HepG2 (cell line): ENCODE data around the gene RIPPLY1. TPM values are rescaled to one million over a fixed set of nuclear protein-coding genes. Genes with fewer than 3 reads are reported as not detected.

ENCODE experiments used
- ATAC-seq: fragments of 200-7000 bp; cut with Tn5 transposase; 3 replicates; pipeline ENCODE4 v1.9.1; 2020; ENCODE audit warnings: mild to moderate bottlenecking, moderate library complexity
- BruUV-seq: library from RNA; stranded (reverse); fragments of 400-500 nt; replicated peaks from 2 replicates; lab custom pipeline; 2021; lab: Mats Ljungman, UMichigan
- CTCF ChIA-PET: fragments of 300-600 bp; formaldehyde crosslinking; extraction: SDS; loops from one replicate; lab custom pipeline; 2021; ENCODE audit warnings: low total read pairs, inconsistent platforms, low intra/inter-chr PET ratio; lab: Yijun Ruan, JAX
- POLR2A ChIA-PET: fragments of 350-600 bp; sonication (Branson Sonifier 250); formaldehyde crosslinking; loops from one replicate; lab custom pipeline; 2020; ENCODE audit warnings: antibody characterized with exemption, inconsistent platforms; lab: Yijun Ruan, JAX
- DNase-seq: peaks from one replicate; pipeline ENCODE4 v3.0.0-alpha.2; 2015; ENCODE audit warnings: low spot score
- FAIRE-seq: peaks from 3 replicates; lab custom pipeline; 2011; peaks lifted over from hg19 to GRCh38; lab: Jason Lieb, UNC
- H2AFZ ChIP-seq: one replicate; pipeline ENCODE4 v1.6.1; 2011; ENCODE audit warnings: low read length, inconsistent platforms
- H3K27ac ChIP-seq: fragments of 300-600 bp; 3 replicates; pipeline ENCODE4 v1.8.0; 2011; ENCODE audit warnings: mixed run types, mild to moderate bottlenecking, mixed read lengths, low read length, inconsistent platforms; ENCODE audit not compliant: insufficient read depth; ENCODE audit errors: extremely low read length
- H3K27me3 ChIP-seq, 2 experiments: fragments of 200-600 bp in 1 of 2; 2 replicates in 1 of 2; 3 replicates in 1 of 2; pipeline versions ENCODE4 v1.6.0 to v1.8.0; 2011; ENCODE audit warnings: low read length in 2 of 2, mild to moderate bottlenecking in 2 of 2, moderate library complexity in 2 of 2, inconsistent platforms in 1 of 2; ENCODE audit not compliant: insufficient read depth in 2 of 2, control insufficient read depth in 1 of 2
- H3K36me3 ChIP-seq, 2 experiments: fragments of 200-600 bp in 1 of 2; replicated peaks in 1 of 2; 2 replicates in 1 of 2; 3 replicates in 1 of 2; pipeline versions ENCODE4 v1.5.1 to v1.8.0; 2011; ENCODE audit warnings: low read length in 2 of 2, inconsistent platforms in 1 of 2; ENCODE audit not compliant: insufficient read depth in 2 of 2, control insufficient read depth in 1 of 2
- H3K4me1 ChIP-seq: 2 replicates; pipeline ENCODE4 v1.5.1; 2012; ENCODE audit warnings: low read length, inconsistent platforms; ENCODE audit not compliant: insufficient read depth
- H3K4me2 ChIP-seq: 2 replicates; pipeline ENCODE4 v1.6.0; 2011; ENCODE audit warnings: low read depth, low read length, inconsistent platforms
- H3K4me3 ChIP-seq, 3 experiments: fragments of 200-600 bp in 1 of 3; sonication (generic), shearing (Covaris generic) in 1 of 3; replicated peaks in 1 of 3; 2 replicates each; pipeline ENCODE4 v1.5.1; 2011 to 2016; ENCODE audit warnings: low read length in 3 of 3, inconsistent platforms in 2 of 3, low read depth in 2 of 3, mild to moderate bottlenecking in 2 of 3, control low read depth in 1 of 3, mixed read lengths in 1 of 3; ENCODE audit not compliant: insufficient read depth in 1 of 3
- H3K79me2 ChIP-seq: one replicate; pipeline ENCODE4 v1.6.1; 2011; ENCODE audit warnings: low read length, inconsistent platforms; ENCODE audit not compliant: insufficient read depth
- H3K9ac ChIP-seq: 2 replicates; pipeline ENCODE4 v1.6.0; 2011; ENCODE audit warnings: mild to moderate bottlenecking, low read depth, low read length, inconsistent platforms; ENCODE audit not compliant: insufficient read depth
- H3K9me3 ChIP-seq: 2 replicates; pipeline ENCODE4 v1.5.1; 2012; ENCODE audit warnings: mild to moderate bottlenecking, low read length
- H4K20me1 ChIP-seq: 2 replicates; pipeline ENCODE4 v1.6.0; 2011; ENCODE audit warnings: inconsistent platforms, mild to moderate bottlenecking, low read length, moderate library complexity; ENCODE audit not compliant: insufficient read depth
- ATF7-NPFF ChIP-seq: sonication (generic); formaldehyde crosslinking; IDR thresholded peaks from 2 replicates; pipeline ENCODE4 v1.8.1; 2023; ENCODE audit warnings: mild to moderate bottlenecking, low read depth, missing genetic modification reagents, moderate library complexity
- CCAR2 ChIP-seq: fragments of 200-400 bp; formaldehyde crosslinking; optimal IDR thresholded peaks from 2 replicates; pipeline ENCODE3; 2018; ENCODE audit warnings: low read depth, mild to moderate bottlenecking, low read length, moderate library complexity
- CEBPG ChIP-seq: IDR thresholded peaks from 2 replicates; pipeline ENCODE4 v1.6.1; 2016
- ELF4 ChIP-seq: sonication (generic); formaldehyde crosslinking; IDR thresholded peaks from 2 replicates; pipeline ENCODE4 v1.5.0; 2020; ENCODE audit warnings: missing genetic modification reagents, mild to moderate bottlenecking, moderate library complexity, borderline replicate concordance
- GFI1 ChIP-seq: sonication (generic); formaldehyde crosslinking; IDR thresholded peaks from 2 replicates; pipeline ENCODE4 v1.5.0; 2020; ENCODE audit warnings: missing genetic modification reagents, mild to moderate bottlenecking, borderline replicate concordance
- KDM5B ChIP-seq: sonication (generic); formaldehyde crosslinking; IDR thresholded peaks from 2 replicates; pipeline ENCODE4 v1.4.0; 2020; ENCODE audit warnings: missing genetic modification reagents, mild to moderate bottlenecking, borderline replicate concordance
- MZF1 ChIP-seq: sonication (generic); formaldehyde crosslinking; IDR thresholded peaks from 2 replicates; pipeline ENCODE4 v1.8.1; 2023; ENCODE audit warnings: mild to moderate bottlenecking, missing genetic modification reagents, borderline replicate concordance
- POLR2A ChIP-seq, 2 experiments: IDR thresholded peaks; 2 replicates each; pipeline ENCODE4 v1.6.1; 2011; ENCODE audit warnings: low read depth in 2 of 2, low read length in 2 of 2, mild to moderate bottlenecking in 1 of 2, moderate library complexity in 1 of 2; ENCODE audit not compliant: insufficient read depth in 1 of 2
- RBFOX2 ChIP-seq: fragments of 200-400 bp; formaldehyde crosslinking; IDR thresholded peaks from 2 replicates; pipeline ENCODE4 v1.6.1; 2017; ENCODE audit warnings: low read depth, mild to moderate bottlenecking, low read length
- ZNF17 ChIP-seq: sonication (generic); formaldehyde crosslinking; IDR thresholded peaks from 2 replicates; pipeline ENCODE4 v1.5.0; 2020; ENCODE audit warnings: mild to moderate bottlenecking, missing genetic modification reagents
- ZNF546 ChIP-seq: sonication (generic); formaldehyde crosslinking; conservative IDR thresholded peaks from 2 replicates; pipeline ENCODE4 v1.8.1; 2023; ENCODE audit warnings: mild to moderate bottlenecking, missing genetic modification reagents
- ZNF768 ChIP-seq: sonication (generic); formaldehyde crosslinking; IDR thresholded peaks from 2 replicates; pipeline ENCODE4 v1.4.0; 2020; ENCODE audit warnings: missing genetic modification reagents
- ZSCAN25 ChIP-seq: sonication (generic); formaldehyde crosslinking; IDR thresholded peaks from 2 replicates; pipeline ENCODE4 v1.8.0; 2022; ENCODE audit warnings: mild to moderate bottlenecking, missing genetic modification reagents
- WGBS: methylation state at CpG from one replicate; pipeline ENCODE4 v1.1.6; 2017; ENCODE audit warnings: low lambda C conversion rate; 5-methylcytosine and 5-hydroxymethylcytosine counted together
- in situ Hi-C: cut with HindIII; loops from 2 replicates; pipeline ENCODE4 v1.10.0; 2017; ENCODE audit warnings: low pct_unique_long_range_greater_than_20kb; ENCODE audit not compliant: extremely low pct_ligation_motif_present
- intact Hi-C: fragments of 100-400 bp; cut with micrococcal nuclease; formaldehyde crosslinking; loops from one replicate; pipeline ENCODE4 v1.10.0; 2022; ENCODE audit not compliant: unreplicated experiment
- polyA plus RNA-seq, 8 experiments: library from polyadenylated mRNA; depleted of rRNA in 3 of 8; stranded (reverse) in 7 of 8; unstranded in 1 of 8; fragments of >200 nt; fragmentation: Illumina TruSeq in 4 of 8; extraction: Trizol in 4 of 8; gene quantifications; 2 replicates each; pipeline versions ENCODE4 v1.2.1 to v1.2.3, GENCODE V29; 2011 to 2016; ENCODE audit warnings: low read depth in 4 of 8, missing spikeins in 1 of 8, mixed read lengths in 1 of 8; ENCODE audit not compliant: insufficient read depth in 1 of 8
- total RNA-seq, 5 experiments: library from RNA; depleted of rRNA; stranded (reverse); fragments of >200 nt; fragmentation: Illumina TruSeq; extraction: Trizol; gene quantifications; 2 replicates each; pipeline ENCODE4 v1.2.3, GENCODE V29; 2016; ENCODE audit warnings: low read depth in 1 of 5
- TF ChIP-seq, protein P1 (sequence below): sonication (generic); formaldehyde crosslinking; IDR thresholded peaks from 2 replicates; pipeline ENCODE4 v1.4.0; 2020; ENCODE audit warnings: mild to moderate bottlenecking, missing genetic modification reagents
- TF ChIP-seq, protein P2 (sequence below): sonication (generic); formaldehyde crosslinking; IDR thresholded peaks from 2 replicates; pipeline ENCODE4 v1.8.0; 2022; ENCODE audit warnings: low read depth, missing genetic modification reagents
- TF ChIP-seq, protein P3 (sequence below): conservative IDR thresholded peaks from 2 replicates; pipeline ENCODE4 v1.6.1; 2018; ENCODE audit warnings: missing genetic modification reagents
- TF ChIP-seq, protein P4 (sequence below): sonication (generic); formaldehyde crosslinking; IDR thresholded peaks from 2 replicates; pipeline ENCODE4 v1.5.0; 2020; ENCODE audit warnings: mild to moderate bottlenecking, missing genetic modification reagents, borderline replicate concordance

Gene RIPPLY1
- total and polyA plus RNA-seq, 2 of the 13 experiments (the other 11 are each of a cell fraction or from before 2014, with no cell fraction given): 0.41 to 0.49 TPM

GRCh38 chrX:106932960-106933537, 29.9 kb upstream of the RIPPLY1 start:
- intact Hi-C loops: loop anchor here (1.0 to 2.0 kb wide), 2 partner anchors 22 to 35 kb away; no protein-coding TSS in a partner anchor
- no peaks in the 10 kb centered on the region for H3K79me2 ChIP-seq
- no peaks in the 10 kb centered on the region for H4K20me1 ChIP-seq
- H3K4me3 ChIP-seq: peak overlapping the region; percentile 19 to 58 (median 45)
- 3% methylated on average over 5 of the region's 6 CpGs for WGBS
- no peaks in the 10 kb centered on the region for H3K9me3 ChIP-seq
- CTCF ChIA-PET: interaction anchor here (1.1 kb wide), 1 partner anchor 35 kb away, joined by 4 read pairs; no protein-coding TSS in a partner anchor
- H2AFZ ChIP-seq: no peak overlapping the region
- H3K27me3 ChIP-seq: no peaks in the 10 kb centered on the region
- in situ Hi-C loops: no loop called here
- H3K9ac ChIP-seq: peak overlapping the region; percentile 59
- peak overlapping the region; percentile 90 for H3K27ac ChIP-seq
- H3K36me3 ChIP-seq: no peaks in the 10 kb centered on the region
- H3K4me1 ChIP-seq: peaks cover 52% of the 10 kb centered on the region
- TSS peak; percentile 71 for BruUV-seq
- FAIRE-seq (no peak), DNase-seq (no peak), ATAC-seq (no peak; the same call in 2 of the 3 replicates)
- POLR2A ChIA-PET: interaction anchor here (1.1 to 3.2 kb wide), 10 partner anchors 8 to 696 kb away, joined by 3 to 76 read pairs (median 6); partner anchors contain the start of genes PRPS1 and RIPPLY1
- H3K4me2 ChIP-seq: peak overlapping the region; percentile 86
- TF ChIP-seq ZSCAN25 (CRISPR knock-in tag) (no peak), POLR2A (IDR thresholded peaks at IDR 0.05; ENCODE audit: insufficient read depth in 1 of 2, low read depth in 2 of 2, low read length in 2 of 2) (peak in 1 of 2 experiments; percentile 6; a peak in 1 of 4 replicates), ZNF768 (CRISPR knock-in tag) (0 out of 2 replicates have a peak, but pooled peaks have one; percentile 29), CCAR2 (no peak), ELF4 (CRISPR knock-in tag) (0 out of 2 replicates have a peak, but pooled peaks have one; percentile 1), MZF1 (no peak), ATF7-NPFF (CRISPR knock-in tag) (no peak), RBFOX2 (peak; percentile 47; the same call in 1 of the 2 replicates), ZNF17 (CRISPR knock-in tag) (no peak), CEBPG (CRISPR knock-in tag) (peak; percentile 13; the same call in 1 of the 2 replicates), GFI1 (no peak), KDM5B (CRISPR knock-in tag) (no peak), ZNF546 (no peak)
- TF ChIP-seq, protein P1, sequence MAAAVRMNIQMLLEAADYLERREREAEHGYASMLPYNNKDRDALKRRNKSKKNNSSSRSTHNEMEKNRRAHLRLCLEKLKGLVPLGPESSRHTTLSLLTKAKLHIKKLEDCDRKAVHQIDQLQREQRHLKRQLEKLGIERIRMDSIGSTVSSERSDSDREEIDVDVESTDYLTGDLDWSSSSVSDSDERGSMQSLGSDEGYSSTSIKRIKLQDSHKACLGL: no peak
- TF ChIP-seq, protein P2, sequence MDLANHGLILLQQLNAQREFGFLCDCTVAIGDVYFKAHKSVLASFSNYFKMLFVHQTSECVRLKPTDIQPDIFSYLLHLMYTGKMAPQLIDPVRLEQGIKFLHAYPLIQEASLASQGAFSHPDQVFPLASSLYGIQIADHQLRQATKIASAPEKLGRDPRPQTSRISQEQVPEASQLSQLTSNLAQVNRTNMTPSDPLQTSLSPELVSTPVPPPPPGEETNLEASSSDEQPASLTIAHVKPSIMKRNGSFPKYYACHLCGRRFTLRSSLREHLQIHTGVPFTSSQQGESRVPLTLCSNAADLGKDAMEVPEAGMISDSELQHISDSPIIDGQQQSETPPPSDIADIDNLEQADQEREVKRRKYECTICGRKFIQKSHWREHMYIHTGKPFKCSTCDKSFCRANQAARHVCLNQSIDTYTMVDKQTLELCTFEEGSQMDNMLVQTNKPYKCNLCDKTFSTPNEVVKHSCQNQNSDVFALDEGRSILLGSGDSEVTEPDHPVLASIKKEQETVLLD (CRISPR knock-in tag): no peak
- TF ChIP-seq, protein P3, sequence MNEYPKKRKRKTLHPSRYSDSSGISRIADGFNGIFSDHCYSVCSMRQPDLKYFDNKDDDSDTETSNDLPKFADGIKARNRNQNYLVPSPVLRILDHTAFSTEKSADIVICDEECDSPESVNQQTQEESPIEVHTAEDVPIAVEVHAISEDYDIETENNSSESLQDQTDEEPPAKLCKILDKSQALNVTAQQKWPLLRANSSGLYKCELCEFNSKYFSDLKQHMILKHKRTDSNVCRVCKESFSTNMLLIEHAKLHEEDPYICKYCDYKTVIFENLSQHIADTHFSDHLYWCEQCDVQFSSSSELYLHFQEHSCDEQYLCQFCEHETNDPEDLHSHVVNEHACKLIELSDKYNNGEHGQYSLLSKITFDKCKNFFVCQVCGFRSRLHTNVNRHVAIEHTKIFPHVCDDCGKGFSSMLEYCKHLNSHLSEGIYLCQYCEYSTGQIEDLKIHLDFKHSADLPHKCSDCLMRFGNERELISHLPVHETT (CRISPR knock-in tag): no peak
- TF ChIP-seq, protein P4, sequence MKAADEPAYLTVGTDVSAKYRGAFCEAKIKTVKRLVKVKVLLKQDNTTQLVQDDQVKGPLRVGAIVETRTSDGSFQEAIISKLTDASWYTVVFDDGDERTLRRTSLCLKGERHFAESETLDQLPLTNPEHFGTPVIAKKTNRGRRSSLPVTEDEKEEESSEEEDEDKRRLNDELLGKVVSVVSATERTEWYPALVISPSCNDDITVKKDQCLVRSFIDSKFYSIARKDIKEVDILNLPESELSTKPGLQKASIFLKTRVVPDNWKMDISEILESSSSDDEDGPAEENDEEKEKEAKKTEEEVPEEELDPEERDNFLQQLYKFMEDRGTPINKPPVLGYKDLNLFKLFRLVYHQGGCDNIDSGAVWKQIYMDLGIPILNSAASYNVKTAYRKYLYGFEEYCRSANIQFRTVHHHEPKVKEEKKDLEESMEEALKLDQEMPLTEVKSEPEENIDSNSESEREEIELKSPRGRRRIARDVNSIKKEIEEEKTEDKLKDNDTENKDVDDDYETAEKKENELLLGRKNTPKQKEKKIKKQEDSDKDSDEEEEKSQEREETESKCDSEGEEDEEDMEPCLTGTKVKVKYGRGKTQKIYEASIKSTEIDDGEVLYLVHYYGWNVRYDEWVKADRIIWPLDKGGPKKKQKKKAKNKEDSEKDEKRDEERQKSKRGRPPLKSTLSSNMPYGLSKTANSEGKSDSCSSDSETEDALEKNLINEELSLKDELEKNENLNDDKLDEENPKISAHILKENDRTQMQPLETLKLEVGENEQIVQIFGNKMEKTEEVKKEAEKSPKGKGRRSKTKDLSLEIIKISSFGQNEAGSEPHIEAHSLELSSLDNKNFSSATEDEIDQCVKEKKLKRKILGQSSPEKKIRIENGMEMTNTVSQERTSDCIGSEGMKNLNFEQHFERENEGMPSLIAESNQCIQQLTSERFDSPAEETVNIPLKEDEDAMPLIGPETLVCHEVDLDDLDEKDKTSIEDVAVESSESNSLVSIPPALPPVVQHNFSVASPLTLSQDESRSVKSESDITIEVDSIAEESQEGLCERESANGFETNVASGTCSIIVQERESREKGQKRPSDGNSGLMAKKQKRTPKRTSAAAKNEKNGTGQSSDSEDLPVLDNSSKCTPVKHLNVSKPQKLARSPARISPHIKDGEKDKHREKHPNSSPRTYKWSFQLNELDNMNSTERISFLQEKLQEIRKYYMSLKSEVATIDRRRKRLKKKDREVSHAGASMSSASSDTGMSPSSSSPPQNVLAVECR (CRISPR knock-in tag): 0 out of 2 replicates have a peak, but pooled peaks have one; percentile 25
